ENCODE results near the gene C16orf54.

DNA sequence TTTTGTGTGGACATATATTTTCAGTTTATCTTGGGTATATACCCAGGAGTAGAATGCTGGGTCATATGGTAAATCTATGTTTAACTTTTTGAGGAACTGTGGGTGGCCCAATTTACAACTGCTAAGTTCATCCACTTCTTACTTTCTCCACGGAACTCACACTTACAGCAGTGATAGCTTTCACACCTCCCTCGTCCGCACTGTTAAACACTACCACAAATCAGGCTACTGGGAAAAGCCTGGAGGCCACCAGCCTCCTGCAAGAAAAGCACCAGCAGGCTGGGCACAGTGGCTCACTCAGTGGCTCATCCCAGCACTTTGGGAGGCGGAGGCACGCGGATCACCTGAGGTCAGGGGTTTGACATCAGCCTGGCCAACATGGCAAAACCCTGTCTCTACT lies 17.5 kb upstream of the C16orf54 start:
- TF ChIP-seq, protein P1, sequence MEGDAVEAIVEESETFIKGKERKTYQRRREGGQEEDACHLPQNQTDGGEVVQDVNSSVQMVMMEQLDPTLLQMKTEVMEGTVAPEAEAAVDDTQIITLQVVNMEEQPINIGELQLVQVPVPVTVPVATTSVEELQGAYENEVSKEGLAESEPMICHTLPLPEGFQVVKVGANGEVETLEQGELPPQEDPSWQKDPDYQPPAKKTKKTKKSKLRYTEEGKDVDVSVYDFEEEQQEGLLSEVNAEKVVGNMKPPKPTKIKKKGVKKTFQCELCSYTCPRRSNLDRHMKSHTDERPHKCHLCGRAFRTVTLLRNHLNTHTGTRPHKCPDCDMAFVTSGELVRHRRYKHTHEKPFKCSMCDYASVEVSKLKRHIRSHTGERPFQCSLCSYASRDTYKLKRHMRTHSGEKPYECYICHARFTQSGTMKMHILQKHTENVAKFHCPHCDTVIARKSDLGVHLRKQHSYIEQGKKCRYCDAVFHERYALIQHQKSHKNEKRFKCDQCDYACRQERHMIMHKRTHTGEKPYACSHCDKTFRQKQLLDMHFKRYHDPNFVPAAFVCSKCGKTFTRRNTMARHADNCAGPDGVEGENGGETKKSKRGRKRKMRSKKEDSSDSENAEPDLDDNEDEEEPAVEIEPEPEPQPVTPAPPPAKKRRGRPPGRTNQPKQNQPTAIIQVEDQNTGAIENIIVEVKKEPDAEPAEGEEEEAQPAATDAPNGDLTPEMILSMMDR (conservative IDR thresholded peaks at IDR 0.05; ENCODE audit: low read depth in 2 of 2): no peak
- TF ChIP-seq EZH2 (IDR thresholded peaks at IDR 0.05; ENCODE audit: low read depth, unreplicated experiment) (no peak), POLR2AphosphoS5 (IDR thresholded peaks at IDR 0.05; ENCODE audit: low read depth) (no peak), EZH2phosphoT487 (IDR thresholded peaks at IDR 0.05; ENCODE audit: unreplicated experiment) (no peak), NANOG (IDR thresholded peaks at IDR 0.05; ENCODE audit: borderline replicate concordance) (no peak), ZNF114 (CRISPR knock-in tag; IDR thresholded peaks at IDR 0.05) (no peak), CREB1 (CRISPR knock-in tag; IDR thresholded peaks at IDR 0.05; ENCODE audit: low read depth) (no peak), JUNB (IDR thresholded peaks at IDR 0.05; ENCODE audit: unreplicated experiment) (no peak)
- TF ChIP-seq, protein P2, sequence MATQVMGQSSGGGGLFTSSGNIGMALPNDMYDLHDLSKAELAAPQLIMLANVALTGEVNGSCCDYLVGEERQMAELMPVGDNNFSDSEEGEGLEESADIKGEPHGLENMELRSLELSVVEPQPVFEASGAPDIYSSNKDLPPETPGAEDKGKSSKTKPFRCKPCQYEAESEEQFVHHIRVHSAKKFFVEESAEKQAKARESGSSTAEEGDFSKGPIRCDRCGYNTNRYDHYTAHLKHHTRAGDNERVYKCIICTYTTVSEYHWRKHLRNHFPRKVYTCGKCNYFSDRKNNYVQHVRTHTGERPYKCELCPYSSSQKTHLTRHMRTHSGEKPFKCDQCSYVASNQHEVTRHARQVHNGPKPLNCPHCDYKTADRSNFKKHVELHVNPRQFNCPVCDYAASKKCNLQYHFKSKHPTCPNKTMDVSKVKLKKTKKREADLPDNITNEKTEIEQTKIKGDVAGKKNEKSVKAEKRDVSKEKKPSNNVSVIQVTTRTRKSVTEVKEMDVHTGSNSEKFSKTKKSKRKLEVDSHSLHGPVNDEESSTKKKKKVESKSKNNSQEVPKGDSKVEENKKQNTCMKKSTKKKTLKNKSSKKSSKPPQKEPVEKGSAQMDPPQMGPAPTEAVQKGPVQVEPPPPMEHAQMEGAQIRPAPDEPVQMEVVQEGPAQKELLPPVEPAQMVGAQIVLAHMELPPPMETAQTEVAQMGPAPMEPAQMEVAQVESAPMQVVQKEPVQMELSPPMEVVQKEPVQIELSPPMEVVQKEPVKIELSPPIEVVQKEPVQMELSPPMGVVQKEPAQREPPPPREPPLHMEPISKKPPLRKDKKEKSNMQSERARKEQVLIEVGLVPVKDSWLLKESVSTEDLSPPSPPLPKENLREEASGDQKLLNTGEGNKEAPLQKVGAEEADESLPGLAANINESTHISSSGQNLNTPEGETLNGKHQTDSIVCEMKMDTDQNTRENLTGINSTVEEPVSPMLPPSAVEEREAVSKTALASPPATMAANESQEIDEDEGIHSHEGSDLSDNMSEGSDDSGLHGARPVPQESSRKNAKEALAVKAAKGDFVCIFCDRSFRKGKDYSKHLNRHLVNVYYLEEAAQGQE (IDR thresholded peaks at IDR 0.05; ENCODE audit: unreplicated experiment): no peak

Data from GM23338 (cell line).